HG03039 (cell line): ENCODE results near the gene ALK.

Experiments
- ATAC-seq: cut with Tn5 transposase; IDR thresholded peaks from one replicate; pipeline ENCODE4 v1.9.1; 2021; ENCODE audit warnings: mild to moderate bottlenecking, moderate library complexity; ENCODE audit not compliant: unreplicated experiment

The ALK gene

DNA sequence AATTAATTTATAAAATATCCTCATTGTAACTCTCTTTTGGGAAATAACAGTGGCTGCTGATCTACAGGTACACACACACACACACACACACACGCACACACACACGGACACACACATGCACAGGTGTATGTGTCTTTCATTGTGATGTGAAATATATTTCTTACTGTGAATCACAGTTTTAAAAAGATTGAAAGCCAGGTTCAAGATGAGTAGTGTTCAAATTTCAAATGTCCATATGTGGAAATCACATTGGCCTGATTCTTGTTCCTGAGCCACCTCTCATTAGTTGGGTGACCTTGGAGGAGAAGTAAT lies 372.4 kb downstream of the ALK start:
- ATAC-seq = no peak

- no peak for ATAC-seq
Observed at GRCh38 chr2:29544917-29545316, 376.5 kb downstream of the ALK start.

DNA sequence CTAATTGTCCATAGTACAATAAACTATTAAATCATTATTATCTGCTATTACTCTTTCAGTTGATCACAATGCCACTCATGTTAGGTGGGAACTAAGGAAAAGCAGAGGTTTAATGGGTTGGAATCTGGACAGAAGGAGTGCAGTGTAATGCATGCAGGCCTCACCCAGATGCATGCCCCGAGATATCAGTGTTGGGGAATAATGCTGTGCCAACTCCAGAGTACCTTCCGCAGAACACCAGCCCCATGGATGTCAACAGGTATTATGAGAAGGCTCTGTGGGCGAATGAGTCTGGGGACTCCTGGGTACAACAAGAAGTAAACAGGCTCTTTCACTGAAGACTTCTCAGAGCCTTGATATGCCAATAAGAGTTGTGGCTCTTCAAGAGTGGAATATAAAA lies 377.4 kb downstream of the ALK start:
- ATAC-seq = no peak

DNA sequence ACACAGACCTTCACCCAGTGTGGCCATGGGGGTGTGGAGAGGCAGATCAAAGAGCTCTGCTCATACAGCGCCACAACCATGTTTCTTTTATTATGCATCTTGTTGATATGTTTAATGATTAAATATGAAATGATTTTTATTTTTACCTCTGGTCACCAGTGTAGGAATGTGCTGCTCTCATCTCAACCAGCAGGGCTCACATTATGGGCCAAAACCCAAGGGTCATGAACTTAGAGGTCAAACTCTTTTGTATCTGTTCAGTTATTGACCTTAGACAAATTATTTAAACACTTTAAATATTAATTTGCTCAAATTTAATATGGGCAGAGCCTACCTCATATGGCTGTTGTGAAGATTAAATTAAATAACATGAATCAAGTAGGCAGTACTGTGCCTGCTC lies 386.2 kb downstream of the ALK start:
- no peak for ATAC-seq

DNA sequence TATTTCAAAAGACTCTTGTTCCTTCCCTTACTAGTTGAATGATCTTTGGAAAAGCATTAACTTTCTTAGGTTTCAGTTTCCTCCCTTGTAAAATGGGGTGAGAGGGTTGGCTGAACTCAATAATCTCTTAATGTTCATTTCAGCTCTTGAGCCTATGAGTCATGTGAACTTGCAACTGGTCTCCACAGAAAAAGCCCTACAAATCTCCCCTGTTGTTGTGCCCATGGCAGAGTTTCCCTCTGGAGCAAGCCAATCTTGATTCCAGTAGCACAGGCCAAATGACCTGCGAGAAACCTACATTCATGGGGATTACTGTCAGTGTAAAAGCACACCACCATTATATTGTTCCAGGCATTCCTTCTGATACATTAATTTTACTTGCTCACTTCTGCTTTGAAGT lies 388.9 kb downstream of the ALK start:
- no peak for ATAC-seq

DNA sequence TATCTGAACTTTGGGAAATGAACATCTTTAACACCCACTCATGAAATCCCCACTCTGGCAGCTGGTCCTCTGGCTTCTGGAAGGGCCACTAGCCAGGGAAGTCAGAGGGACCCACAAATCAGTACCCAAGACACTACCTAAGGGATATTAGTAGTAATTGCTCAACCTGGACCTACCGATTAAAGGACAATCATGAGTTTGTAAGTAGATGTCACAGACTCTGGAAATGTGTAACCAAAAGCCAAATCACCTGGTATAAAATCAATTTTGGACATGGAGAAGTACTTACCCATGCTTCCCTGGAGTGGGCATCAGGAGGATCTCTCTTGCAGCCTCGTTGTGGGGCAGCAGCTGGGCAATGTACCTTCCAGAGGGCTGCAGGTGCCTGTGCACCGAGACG lies 389.8 kb downstream of the ALK start:
- ATAC-seq = no peak

DNA sequence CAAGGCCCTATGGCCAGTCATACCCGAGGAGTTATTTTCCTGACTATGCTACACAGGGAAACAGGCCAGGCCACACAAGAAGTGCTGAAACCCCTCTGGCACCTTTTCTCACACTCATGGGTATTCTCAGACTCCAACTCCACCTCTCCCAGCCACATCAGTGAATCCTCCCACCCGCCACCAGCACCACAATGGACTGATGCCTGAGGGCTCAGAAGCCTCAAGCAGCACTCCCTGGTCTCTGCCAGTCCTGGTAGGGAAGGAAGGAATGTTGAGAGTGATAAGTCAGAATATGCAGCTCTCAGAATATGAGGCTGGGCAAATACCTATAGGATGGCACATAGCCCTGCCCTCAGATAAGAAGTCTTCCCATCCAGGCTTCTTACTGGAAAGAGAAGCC lies 391.1 kb downstream of the ALK start:
- ATAC-seq = no peak

DNA sequence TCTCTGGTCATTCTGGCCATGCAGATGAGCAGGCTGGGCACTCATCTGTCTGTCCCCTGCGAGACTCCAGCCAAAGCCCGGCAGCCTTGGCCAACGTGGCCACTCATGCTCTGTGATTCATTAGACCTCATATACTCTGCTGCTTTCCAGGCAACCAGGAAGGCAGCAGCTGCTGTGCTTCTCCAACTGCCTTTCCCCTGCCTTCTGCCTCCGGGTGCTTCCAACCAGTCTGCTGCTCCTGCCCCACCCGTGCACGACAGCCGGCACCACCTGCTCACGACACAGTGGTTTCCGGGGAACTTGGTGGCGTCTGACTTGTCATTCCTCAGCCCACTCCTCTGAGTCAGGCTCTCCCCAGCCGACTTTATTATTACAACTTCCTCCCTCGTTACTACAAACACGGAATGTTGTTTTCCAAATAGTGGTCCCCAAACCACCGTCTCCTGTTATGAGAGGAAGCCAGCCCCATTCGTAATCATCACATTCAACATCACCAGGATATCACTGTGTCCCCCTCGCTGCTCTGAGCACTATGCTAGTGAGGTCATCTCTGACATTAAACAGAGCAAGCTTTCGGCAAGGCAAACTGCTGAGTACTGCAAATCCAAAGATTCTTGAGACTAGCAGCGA lies 392.4 kb downstream of the ALK start:
- no peak for ATAC-seq

DNA sequence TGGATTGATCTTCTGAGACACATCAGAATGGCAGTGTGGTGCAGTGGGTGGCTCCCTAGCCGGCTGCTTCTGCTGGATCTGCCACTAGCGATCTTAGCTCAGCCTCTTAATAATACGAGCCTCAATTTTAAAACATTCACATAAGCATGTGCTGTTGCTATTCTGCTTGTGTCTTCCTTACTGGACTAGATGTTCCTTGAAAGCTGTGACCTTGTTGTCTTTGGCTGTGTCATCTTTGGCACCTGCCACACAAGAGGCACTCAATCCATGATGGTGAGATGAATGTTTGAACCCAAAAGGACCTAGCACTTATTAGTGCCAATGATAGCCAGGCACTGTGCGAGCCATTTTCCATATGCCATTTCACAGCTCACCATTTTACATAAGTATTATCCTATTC lies 393.0 kb downstream of the ALK start:
- no peak for ATAC-seq

DNA sequence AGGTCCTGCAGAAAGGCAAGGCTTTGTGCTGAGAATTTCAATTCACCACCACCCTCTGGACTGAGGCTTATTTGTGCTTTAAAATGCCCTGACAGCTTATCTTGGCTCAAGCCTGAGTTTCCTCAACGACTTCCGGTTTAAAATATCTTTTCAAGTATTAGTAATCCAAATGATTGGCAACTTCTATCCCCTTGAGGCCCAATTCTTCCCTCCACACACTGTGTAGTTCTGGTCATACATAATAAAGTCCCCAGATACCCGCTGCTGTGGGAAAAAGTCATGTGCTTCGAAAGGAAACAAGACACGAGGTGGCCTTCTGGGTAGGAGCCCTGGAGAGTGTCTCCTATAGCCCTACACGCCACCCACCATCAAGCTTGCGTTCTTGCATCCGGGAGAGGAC lies 393.4 kb downstream of the ALK start:
- no peak for ATAC-seq

DNA sequence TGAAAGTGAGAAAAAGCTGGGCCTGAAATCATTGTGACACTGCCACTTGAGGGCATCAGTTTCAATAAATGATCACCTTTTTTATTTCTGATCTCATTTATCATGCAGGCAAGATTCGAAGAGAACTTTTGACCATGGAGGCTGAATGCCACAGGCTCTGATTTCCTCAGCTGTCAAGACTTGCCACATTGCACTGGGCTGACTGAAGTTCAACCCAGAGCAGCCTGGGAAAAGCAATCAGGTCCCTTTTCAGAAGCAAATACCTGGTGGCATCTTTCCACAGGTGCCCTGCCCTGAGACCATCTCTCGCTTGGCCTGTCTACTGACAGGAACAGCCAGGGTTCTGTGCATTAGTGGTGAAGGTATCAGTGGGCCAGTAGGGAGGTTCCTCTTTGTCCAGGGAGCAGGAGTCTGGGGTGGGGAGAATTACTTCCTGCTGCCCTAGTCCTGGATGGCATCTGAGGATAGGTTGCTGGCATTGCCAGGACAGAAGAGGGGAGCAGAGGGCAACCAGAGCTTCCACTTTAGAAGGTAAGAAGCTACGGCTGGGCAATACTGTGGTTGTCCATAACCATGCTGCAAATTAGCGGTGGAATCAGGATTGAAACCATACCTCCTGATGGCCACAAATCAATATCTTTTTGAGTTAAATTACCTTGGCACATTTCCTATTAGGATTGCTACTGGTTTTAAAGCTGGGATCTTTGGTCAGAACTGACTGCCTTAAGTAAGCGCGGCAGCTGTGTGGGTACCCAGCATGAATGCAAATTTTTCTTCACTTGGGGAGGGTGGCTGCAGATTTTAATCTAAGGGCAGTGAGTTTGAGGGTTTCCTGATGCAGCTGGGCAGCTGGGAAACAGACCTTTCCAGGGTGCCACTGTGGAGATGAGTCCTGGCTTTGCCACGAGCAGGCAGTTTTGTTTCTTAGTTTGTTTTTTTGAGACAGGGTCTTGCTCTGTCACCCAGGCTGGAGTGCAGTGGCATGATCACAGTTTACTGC lies 394.5 kb downstream of the ALK start:
- no peak for ATAC-seq

GRCh38 chr2:29525921-29526320 lies 395.5 kb downstream of the ALK start:
- no peak for ATAC-seq

DNA sequence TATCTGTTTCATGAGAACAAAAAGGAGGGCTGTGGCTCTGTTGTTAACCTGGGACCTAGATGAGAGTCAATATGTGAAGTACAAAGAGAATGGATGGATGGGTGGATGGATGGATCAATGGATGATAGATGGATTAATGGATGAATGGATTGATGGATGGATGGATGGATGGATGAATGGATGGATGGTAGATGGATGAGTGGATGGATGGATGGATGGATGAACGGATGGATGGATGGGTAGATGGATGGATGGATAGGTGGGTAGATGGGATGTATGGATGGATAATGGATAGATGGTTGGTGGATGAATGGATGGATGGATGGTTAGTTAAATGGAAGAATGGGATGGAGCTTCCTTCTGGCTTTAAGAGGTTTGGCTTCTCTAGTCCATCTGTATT lies 396.7 kb downstream of the ALK start:
- no peak for ATAC-seq

DNA sequence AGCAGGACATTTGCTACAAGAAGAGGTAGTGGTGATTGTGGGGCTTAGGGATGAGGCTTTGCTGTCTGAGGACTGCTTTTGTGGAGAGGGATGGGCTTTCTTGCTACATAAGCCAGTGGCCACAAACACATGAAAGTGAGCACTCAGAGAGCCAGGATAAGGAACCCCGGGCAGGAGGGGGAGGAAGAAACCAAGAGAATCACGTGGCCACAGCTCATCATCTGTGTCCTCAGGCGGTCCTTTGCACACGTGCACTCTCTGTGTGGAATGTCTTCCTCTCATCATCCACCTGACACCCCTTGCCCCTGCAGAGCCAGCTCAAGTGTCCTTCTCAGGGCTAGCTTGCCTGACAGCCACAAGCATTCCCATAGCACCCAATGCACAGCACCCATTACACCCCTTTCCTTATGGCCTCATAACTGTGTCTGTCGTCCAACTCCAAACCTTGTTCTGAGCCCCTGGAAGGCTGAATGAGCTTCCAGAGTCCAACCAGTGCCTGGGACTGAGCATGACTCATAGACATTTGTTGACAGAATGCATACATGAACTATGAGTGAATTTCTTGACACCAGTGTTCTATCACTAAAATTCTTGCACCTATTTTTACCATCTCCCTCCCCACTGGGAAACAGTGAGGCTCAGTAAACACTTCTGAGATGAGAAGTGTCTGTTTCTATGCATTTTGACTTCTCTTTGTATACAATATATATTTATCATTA lies 398.3 kb downstream of the ALK start:
- ATAC-seq = no peak

- no peak for ATAC-seq
Observed at GRCh38 chr2:29520001-29520400, 401.4 kb downstream of the ALK start.

DNA sequence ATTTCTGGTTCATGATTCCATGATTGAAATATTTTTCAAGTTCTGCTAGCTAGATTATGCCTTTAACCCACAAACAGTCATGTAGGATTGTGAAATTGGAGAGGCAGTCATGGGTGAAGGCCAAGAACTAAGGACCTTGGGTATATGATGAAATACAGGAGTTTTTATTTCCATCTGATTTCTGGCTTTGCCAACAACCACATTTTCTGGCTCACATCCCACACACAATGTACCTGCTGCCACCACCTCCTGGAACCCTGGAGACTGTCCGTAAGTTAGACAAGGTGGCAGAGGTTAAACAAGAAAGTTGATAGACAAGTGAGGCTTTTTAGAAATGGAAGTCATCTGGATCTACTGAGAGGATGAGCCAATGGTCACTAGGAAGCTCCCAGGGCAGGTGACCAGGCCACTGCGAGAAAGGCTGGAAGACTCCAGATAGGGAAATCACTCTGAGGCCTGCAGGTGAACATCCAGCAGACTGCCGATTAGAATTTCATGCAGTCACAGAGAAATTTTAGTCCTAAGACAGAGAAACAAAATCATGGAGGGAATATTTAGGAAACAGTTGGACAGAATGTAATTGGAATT lies 402.0 kb downstream of the ALK start:
- no peak for ATAC-seq

GRCh38 chr2:29518646-29519337 lies 402.6 kb downstream of the ALK start:
- ATAC-seq = no peak

- ATAC-seq = no peak
Observed at GRCh38 chr2:29518010-29518409, 403.4 kb downstream of the ALK start.

- no peak for ATAC-seq
Observed at GRCh38 chr2:29517413-29517812, 404.0 kb downstream of the ALK start.

DNA sequence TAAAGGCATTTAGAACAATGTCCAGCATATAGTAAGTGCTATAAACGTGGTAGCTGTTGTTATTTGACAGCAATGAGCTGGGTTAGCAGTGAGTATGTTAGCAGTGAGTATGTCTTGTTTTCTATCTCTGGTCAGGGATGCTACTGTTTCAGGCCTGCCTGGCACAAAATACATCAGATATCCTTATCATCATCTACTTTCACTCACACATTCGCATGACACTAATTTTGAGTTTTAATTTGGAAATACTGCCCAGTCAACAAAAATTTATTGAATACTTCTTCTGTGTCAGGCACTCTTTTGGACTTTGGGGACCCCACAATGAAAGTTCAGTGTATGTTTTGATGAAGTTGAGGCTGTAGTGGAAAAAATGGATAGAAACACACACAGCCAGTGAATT lies 404.6 kb downstream of the ALK start:
- no peak for ATAC-seq

DNA sequence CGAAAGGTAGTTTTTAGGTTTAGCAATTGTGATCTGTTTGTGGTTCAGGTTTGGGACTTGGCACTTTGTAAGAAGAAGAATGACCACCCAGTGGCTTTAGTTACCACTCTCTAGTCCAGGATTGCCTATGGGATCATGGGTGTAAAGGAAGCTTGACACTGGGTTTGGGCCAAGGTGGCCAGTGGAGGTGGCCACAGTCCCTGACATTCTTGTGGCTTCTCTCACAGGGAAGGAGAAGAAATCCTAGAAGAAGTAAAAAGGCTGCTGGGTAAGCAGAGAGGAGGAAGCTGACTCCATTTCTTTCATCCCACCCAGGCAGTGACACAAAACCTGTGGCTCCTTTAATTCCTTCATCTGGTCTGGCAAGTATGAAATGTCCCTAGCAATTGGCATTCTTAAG lies 411.5 kb downstream of the ALK start:
- ATAC-seq = no peak
